Keratinocyte (primary cell): Measurements from ENCODE around the gene JAM2. TPM values are rescaled to one million over a fixed set of nuclear protein-coding genes. Genes with fewer than 3 reads are reported as not detected.

Experiments used
- DNase-seq: peaks from one replicate; pipeline ENCODE4 v3.0.0-alpha.2; 2011; ENCODE audit warnings: low read depth, missing footprints, low spot score
- FAIRE-seq: peaks from 2 replicates; lab custom pipeline; 2011; peaks lifted over from hg19 to GRCh38; lab: Jason Lieb, UNC
- H2AFZ ChIP-seq: 2 replicates; pipeline ENCODE4 v1.6.0; 2012; ENCODE audit warnings: low read length, control low read depth, inconsistent platforms; ENCODE audit not compliant: control insufficient read depth
- H3K27ac ChIP-seq: 2 replicates; pipeline ENCODE4 v1.5.1; 2011; ENCODE audit warnings: low read length; ENCODE audit not compliant: control insufficient read depth, insufficient read depth
- H3K27me3 ChIP-seq: 3 replicates; pipeline ENCODE4 v1.6.0; 2011; ENCODE audit warnings: low read length; ENCODE audit not compliant: control insufficient read depth, insufficient read depth; ENCODE audit errors: extremely low read depth
- H3K36me3 ChIP-seq, 2 experiments: 2 replicates in 1 of 2; 3 replicates in 1 of 2; pipeline ENCODE4 v1.5.1; 2011; ENCODE audit warnings: low read length in 2 of 2, mild to moderate bottlenecking in 1 of 2; ENCODE audit not compliant: control insufficient read depth in 2 of 2, insufficient read depth in 2 of 2; ENCODE audit errors: extremely low read depth in 1 of 2
- H3K4me1 ChIP-seq: 3 replicates; pipeline ENCODE4 v1.5.1; 2011; ENCODE audit warnings: low read length; ENCODE audit not compliant: control insufficient read depth, insufficient read depth; ENCODE audit errors: extremely low read depth
- H3K4me2 ChIP-seq: 3 replicates; pipeline ENCODE4 v1.6.0; 2011; ENCODE audit warnings: low read depth, low read length; ENCODE audit not compliant: control insufficient read depth, insufficient read depth; ENCODE audit errors: extremely low read depth
- H3K4me3 ChIP-seq, 3 experiments: fragments of 200-600 bp in 1 of 3; sonication (generic) in 1 of 3; 2 replicates in 2 of 3; 3 replicates in 1 of 3; pipeline ENCODE4 v1.5.1; 2011 to 2016; ENCODE audit warnings: low read length in 3 of 3, mild to moderate bottlenecking in 3 of 3, control low read depth in 2 of 3, inconsistent platforms in 1 of 3, low read depth in 1 of 3, mixed read lengths in 1 of 3, mixed run types in 1 of 3, moderate library complexity in 1 of 3; ENCODE audit not compliant: control insufficient read depth in 2 of 3, insufficient read depth in 2 of 3; ENCODE audit errors: extremely low read depth in 1 of 3
- H3K79me2 ChIP-seq: 2 replicates; pipeline ENCODE4 v1.6.0; 2012; ENCODE audit warnings: low read length; ENCODE audit not compliant: control insufficient read depth, insufficient read depth
- H3K9ac ChIP-seq: 3 replicates; pipeline ENCODE4 v1.6.0; 2011; ENCODE audit warnings: low read length; ENCODE audit not compliant: control insufficient read depth, insufficient read depth; ENCODE audit errors: extremely low read depth
- H3K9me1 ChIP-seq: 3 replicates; pipeline ENCODE4 v1.6.0; 2011; ENCODE audit warnings: low read length; ENCODE audit not compliant: control insufficient read depth, insufficient read depth; ENCODE audit errors: extremely low read depth
- H3K9me3 ChIP-seq: 2 replicates; pipeline ENCODE4 v1.5.1; 2012; ENCODE audit warnings: low read depth, low read length; ENCODE audit not compliant: control insufficient read depth
- H4K20me1 ChIP-seq: 3 replicates; pipeline ENCODE4 v1.6.0; 2011; ENCODE audit warnings: low read length; ENCODE audit not compliant: control insufficient read depth, insufficient read depth; ENCODE audit errors: extremely low read depth
- EZH2 ChIP-seq: IDR thresholded peaks from one replicate; pipeline ENCODE4 v1.6.1; 2012; ENCODE audit warnings: inconsistent platforms, mild to moderate bottlenecking, low read length, moderate library complexity
- dilution Hi-C: fragments of 300-500 bp; cut with MboI; formaldehyde crosslinking; loops from one replicate; pipeline ENCODE4 v1.7.0; 2020; ENCODE audit warnings: low sequenced_read_pairs; ENCODE audit not compliant: extremely low pct_ligation_motif_present
- polyA plus RNA-seq, 5 experiments: library from polyadenylated mRNA; depleted of rRNA in 3 of 5; stranded (reverse) in 3 of 5; stranded (forward) in 1 of 5; unstranded in 1 of 5; fragments of >200 nt; gene quantifications; 1 replicate in 1 of 5; 2 replicates in 3 of 5; 3 replicates in 1 of 5; pipeline versions ENCODE4 v1.2.1 to v1.2.3, GENCODE V29; 2011 to 2012; ENCODE audit warnings: missing spikeins in 2 of 5, low read depth in 1 of 5, low replicate concordance in 1 of 5
- TF ChIP-seq, protein P1 (sequence below), 3 experiments: IDR thresholded peaks in 1 of 3; conservative IDR thresholded peaks in 1 of 3; optimal IDR thresholded peaks in 1 of 3; 2 replicates in 2 of 3; 3 replicates in 1 of 3; pipeline versions ENCODE3 to v1.5.1; 2011; ENCODE audit warnings: low read length in 3 of 3, mild to moderate bottlenecking in 3 of 3, moderate library complexity in 2 of 3, control low read depth in 1 of 3, inconsistent platforms in 1 of 3; ENCODE audit not compliant: insufficient read depth in 2 of 3; ENCODE audit errors: extremely low read depth in 1 of 3

JAM2 gene
- polyA plus RNA-seq, 1 donor (not counting 4 experiments of a cell fraction or from before 2014, with no cell fraction given): not detected

DNA sequence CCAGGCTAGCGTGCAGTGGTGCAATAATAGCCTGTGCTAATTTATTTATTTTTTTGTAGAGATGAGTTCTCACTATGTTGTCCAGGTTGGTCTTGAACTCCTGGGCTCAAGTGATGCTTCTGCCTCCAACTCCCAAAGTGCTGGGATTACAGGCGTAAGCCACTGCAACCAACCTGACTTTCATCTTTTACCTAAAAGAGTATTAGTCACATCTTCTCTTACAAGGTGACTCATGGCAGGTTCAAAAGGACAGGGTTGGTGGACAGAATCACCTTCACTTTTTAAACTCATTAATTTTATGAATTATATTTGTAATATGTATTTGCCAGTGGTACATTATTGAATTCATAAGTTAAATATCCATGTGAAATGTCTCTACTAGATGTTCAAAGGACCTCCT is 18.1 kb downstream of the JAM2 start:
- TF ChIP-seq, protein P1, sequence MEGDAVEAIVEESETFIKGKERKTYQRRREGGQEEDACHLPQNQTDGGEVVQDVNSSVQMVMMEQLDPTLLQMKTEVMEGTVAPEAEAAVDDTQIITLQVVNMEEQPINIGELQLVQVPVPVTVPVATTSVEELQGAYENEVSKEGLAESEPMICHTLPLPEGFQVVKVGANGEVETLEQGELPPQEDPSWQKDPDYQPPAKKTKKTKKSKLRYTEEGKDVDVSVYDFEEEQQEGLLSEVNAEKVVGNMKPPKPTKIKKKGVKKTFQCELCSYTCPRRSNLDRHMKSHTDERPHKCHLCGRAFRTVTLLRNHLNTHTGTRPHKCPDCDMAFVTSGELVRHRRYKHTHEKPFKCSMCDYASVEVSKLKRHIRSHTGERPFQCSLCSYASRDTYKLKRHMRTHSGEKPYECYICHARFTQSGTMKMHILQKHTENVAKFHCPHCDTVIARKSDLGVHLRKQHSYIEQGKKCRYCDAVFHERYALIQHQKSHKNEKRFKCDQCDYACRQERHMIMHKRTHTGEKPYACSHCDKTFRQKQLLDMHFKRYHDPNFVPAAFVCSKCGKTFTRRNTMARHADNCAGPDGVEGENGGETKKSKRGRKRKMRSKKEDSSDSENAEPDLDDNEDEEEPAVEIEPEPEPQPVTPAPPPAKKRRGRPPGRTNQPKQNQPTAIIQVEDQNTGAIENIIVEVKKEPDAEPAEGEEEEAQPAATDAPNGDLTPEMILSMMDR (optimal IDR thresholded peaks at IDR 0.05 in 1 of 3, IDR thresholded peaks at IDR 0.05 in 1 of 3, conservative IDR thresholded peaks at IDR 0.05 in 1 of 3; ENCODE audit: extremely low read depth in 1 of 3, insufficient read depth in 2 of 3, low read length in 3 of 3): no peak
- TF ChIP-seq EZH2: no peak
- Histone ChIP-seq H3K9me3 (no peaks in the 10 kb centered on the region), H3K9me1 (no peaks in the 10 kb centered on the region), H3K27me3 (no peaks in the 10 kb centered on the region), H3K27ac (no peak overlapping the region), H3K4me1 (no peaks in the 10 kb centered on the region), H3K79me2 (no peaks in the 10 kb centered on the region), H2AFZ (no peak overlapping the region), H3K4me3 (no peak overlapping the region), H4K20me1 (no peaks in the 10 kb centered on the region), H3K36me3 (no peaks in the 10 kb centered on the region), H3K4me2 (no peak overlapping the region), H3K9ac (no peak overlapping the region)
- dilution Hi-C loops: no loop called here
- FAIRE-seq (no peak), DNase-seq (no peak)

DNA sequence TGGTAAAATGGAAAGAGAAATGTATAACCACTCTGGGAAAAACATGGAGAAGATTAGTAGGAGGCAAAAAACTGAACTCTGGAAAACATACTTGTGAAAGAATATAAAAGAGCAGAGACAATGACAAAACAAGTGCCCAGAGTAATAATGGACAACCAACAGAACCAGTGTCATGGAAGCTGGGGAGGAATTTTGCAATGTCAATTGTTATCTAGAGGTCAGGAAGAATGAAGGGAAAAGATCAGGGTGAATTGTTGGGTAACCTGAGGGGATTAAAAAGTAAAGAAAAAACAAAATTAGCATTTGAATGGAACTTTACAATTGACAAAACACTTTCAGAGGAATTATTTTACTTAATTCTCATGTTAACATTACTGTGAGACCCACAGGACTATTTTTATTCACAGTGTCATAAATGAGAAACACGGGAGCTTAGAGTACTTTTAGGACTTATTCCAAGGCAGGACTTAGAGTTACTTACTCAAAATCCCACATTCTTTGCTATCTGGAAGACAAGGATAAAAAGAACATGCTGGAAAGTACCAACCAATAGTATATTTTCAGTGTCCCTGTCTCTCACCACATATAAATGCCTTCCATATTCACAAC is 19.5 kb downstream of the JAM2 start:
- H3K36me3 ChIP-seq: no peaks in the 10 kb centered on the region
- H3K4me1 ChIP-seq: no peaks in the 10 kb centered on the region
- H4K20me1 ChIP-seq: no peaks in the 10 kb centered on the region
- no peaks in the 10 kb centered on the region for H3K79me2 ChIP-seq
- dilution Hi-C loops: no loop called here
- H3K27ac ChIP-seq: no peak overlapping the region
- H3K9me1 ChIP-seq: no peaks in the 10 kb centered on the region
- TF ChIP-seq EZH2: no peak
- TF ChIP-seq, protein P1 (optimal IDR thresholded peaks at IDR 0.05 in 1 of 3, IDR thresholded peaks at IDR 0.05 in 1 of 3, conservative IDR thresholded peaks at IDR 0.05 in 1 of 3; ENCODE audit: extremely low read depth in 1 of 3, insufficient read depth in 2 of 3, low read length in 3 of 3): no peak
- DNase-seq: no peak
- no peak overlapping the region for H3K4me2 ChIP-seq
- H3K9me3 ChIP-seq: no peaks in the 10 kb centered on the region
- no peaks in the 10 kb centered on the region for H3K27me3 ChIP-seq
- H3K9ac ChIP-seq: no peak overlapping the region
- no peak overlapping the region for H2AFZ ChIP-seq
- H3K4me3 ChIP-seq: no peak overlapping the region
- no peak for FAIRE-seq
